Measurements from ENCODE around the gene ASIC4. TPM values are rescaled to one million over a fixed set of nuclear protein-coding genes. Genes with fewer than 3 reads are reported as not detected.
A peak's percentile ranks its signal among the peaks of the same experiment; 100 is the strongest.

Gene ASIC4
- total RNA-seq, 4 donors from 2014 or later: not detected

DNA sequence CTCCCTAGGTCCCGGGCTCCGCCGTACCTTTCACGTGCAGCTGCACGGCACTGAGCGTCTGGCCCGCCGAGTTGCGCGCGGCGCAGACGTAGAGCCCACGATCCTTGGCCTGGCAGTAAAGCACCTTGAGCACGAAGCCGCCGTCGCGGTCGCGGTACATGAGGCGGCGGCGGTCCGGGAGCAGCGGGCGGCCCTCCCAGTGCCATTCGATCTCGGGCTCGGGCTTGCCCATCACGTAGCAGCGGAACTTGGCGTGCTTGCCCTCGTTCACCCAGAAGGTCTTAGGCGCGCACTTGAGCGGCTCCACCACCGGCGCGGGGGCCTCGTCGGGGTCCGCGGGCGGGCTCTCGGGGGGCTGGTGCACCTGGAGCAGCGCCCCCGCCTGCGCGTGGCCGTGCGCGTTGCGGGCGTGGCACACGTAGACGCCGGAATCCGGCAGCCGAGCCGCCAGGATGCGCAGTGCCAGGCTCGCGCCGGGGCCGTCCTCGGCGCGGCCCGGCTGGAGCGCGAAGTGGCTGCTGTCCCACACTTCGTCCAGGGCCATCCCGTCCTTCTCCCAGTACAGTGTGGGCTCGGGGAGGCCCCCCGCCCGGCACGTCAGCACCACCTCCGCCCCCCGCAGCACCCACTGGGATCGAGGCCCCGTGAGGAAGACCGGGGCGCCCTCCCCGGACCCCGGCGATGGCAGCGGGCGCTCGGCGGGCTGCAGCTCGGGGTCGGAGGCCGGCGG is 56.1 kb downstream of the ASIC4 start:
- H3K36me3 ChIP-seq: peaks cover 0 to 27% (median 10%) of the 10 kb centered on the region in 4 donors
- DNase-seq (ENCODE audit: extremely low spot score): no peak
- WGBS: no CpG with 5 or more reads among the region's 95 CpGs
- H3K27ac ChIP-seq (replicated peaks in 1 of 4): peak overlapping the region; percentile 86 to 91 (median 90)
- H3K4me1 ChIP-seq: peaks cover 15 to 20% (median 16%) of the 10 kb centered on the region in 4 donors
- intact Hi-C loops (cut with DNase I): loop anchor here (2.0 kb wide), 1 partner anchor 26 kb away; the partner anchor contains the start of gene STK11IP
- H3K4me3 ChIP-seq: peak overlapping the region; percentile 73 to 87 (median 82)
- peaks cover 0 to 9% (median 0%) of the 10 kb centered on the region in 4 donors for H3K27me3 ChIP-seq
- TF ChIP-seq, protein P1, sequence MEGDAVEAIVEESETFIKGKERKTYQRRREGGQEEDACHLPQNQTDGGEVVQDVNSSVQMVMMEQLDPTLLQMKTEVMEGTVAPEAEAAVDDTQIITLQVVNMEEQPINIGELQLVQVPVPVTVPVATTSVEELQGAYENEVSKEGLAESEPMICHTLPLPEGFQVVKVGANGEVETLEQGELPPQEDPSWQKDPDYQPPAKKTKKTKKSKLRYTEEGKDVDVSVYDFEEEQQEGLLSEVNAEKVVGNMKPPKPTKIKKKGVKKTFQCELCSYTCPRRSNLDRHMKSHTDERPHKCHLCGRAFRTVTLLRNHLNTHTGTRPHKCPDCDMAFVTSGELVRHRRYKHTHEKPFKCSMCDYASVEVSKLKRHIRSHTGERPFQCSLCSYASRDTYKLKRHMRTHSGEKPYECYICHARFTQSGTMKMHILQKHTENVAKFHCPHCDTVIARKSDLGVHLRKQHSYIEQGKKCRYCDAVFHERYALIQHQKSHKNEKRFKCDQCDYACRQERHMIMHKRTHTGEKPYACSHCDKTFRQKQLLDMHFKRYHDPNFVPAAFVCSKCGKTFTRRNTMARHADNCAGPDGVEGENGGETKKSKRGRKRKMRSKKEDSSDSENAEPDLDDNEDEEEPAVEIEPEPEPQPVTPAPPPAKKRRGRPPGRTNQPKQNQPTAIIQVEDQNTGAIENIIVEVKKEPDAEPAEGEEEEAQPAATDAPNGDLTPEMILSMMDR (IDR thresholded peaks at IDR 0.05): peak in 1 of 3 experiments; percentile 10
- TF ChIP-seq EP300 (IDR thresholded peaks at IDR 0.05) (no peak), POLR2A (IDR thresholded peaks at IDR 0.05; ENCODE audit: low read depth) (no peak), POLR2AphosphoS5 (IDR thresholded peaks at IDR 0.05) (peak; percentile 38 to 66)
- no peaks in the 10 kb centered on the region for H3K9me3 ChIP-seq

DNA sequence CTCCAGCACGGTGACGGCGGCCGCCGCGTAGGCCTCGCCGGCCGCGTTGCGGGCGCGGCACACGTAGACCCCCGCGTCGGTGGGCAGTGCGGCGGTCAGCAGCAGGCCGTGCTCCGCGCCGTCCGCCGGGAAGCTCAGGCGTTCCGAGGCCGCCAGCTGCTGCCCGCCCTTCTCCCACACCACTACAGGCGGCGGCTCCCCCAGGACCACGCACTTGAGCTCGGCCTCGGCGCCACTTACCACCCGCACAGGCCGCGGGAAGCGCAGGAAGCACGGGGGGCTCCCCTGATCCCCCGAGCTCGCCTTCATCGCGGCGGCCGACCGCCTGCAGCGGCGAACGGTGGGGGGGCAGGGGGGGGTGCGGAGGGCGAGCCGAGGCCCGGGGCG is 56.6 kb downstream of the ASIC4 start:
- intact Hi-C loops (cut with DNase I): loop anchor here (2.0 kb wide), 1 partner anchor 26 kb away; the partner anchor contains the start of gene STK11IP
- peaks cover 15 to 20% (median 16%) of the 10 kb centered on the region in 4 donors for H3K4me1 ChIP-seq
- peak overlapping the region; percentile 86 to 91 (median 90) for H3K27ac ChIP-seq (replicated peaks in 1 of 4)
- H3K27me3 ChIP-seq: peaks cover 0 to 13% (median 0%) of the 10 kb centered on the region in 4 donors
- peak overlapping the region; percentile 73 to 87 (median 82) for H3K4me3 ChIP-seq
- no peaks in the 10 kb centered on the region for H3K9me3 ChIP-seq
- WGBS: no CpG with 5 or more reads among the region's 55 CpGs
- TF ChIP-seq EP300 (IDR thresholded peaks at IDR 0.05): no peak
- no peak for TF ChIP-seq POLR2AphosphoS5 (IDR thresholded peaks at IDR 0.05)
- no peak for TF ChIP-seq POLR2A (IDR thresholded peaks at IDR 0.05; ENCODE audit: low read depth)
- peaks cover 0 to 22% (median 10%) of the 10 kb centered on the region in 4 donors for H3K36me3 ChIP-seq
- no peak for DNase-seq (ENCODE audit: extremely low spot score)

DNA sequence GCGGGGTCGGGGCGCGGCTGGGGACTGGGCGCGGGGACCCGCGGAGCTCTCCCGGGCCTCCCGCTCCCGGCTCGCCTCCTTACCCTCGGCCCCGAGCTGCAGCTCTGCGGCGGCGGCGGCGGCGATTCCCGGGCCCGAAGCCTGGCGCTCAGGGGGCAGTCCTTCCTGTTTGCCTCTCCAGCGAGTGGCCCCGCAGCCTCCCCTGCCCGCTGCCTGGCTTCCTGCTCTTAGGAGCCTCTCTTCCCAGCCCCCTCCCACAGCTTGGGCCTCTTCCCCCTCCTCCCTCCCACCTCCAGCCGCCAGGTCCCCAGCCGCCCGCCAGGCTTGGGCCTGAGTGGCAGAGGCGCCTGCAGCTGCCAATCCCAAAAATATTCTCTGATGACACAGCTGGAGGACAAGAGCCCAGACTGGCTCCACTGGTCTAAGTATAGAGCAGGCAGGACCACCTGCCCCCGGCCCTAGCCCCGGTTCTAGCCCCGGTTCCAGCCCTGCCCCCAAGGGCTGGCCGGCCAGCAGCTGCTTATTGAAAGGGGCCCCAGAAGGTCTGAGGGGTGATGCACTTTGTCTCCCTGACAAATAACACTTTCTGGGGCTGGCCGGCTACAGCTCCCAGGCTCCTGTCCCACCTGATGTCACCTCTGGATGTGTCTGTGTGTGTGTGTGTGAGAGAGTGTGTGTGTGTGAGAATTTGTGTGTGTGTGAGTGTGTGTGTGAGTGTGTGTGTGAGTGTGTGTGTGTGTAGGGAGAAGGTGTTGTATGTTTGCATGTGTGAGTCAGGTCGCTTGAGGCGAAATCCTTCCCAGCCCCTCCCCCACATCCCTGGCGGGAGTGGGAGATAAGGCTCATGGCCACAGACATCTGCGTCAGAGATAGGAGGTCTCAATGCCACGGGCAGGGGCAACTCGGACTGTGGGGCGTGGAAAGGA is 57.3 kb downstream of the ASIC4 start, which contains the start of gene OBSL1:
TSS of gene OBSL1 (minus strand) at position 229 of the 926 bp plus-strand sequence. CDS start 307 bp downstream, outside the sequence.
- WGBS: 14% methylated on average over 26 of the region's 42 CpGs
- intact Hi-C loops (cut with DNase I): loop anchor here (2.0 kb wide), 1 partner anchor 25 kb away; the partner anchor contains the start of gene STK11IP
- Histone ChIP-seq H3K4me3 (peak within 1 kb of the TSS; percentile 73 to 87 (median 82)), H3K4me1 (peaks cover 15 to 20% (median 16%) of the 10 kb centered on the region in 4 donors), H3K27me3 (peaks cover 0 to 20% (median 0%) of the 10 kb centered on the region in 4 donors), H3K36me3 (peaks cover 0 to 16% (median 10%) of the 10 kb centered on the region in 4 donors), H3K9me3 (no peaks in the 10 kb centered on the region), H3K27ac (replicated peaks in 1 of 4) (peak within 1 kb of the TSS; percentile 86 to 91 (median 90))
- no peak for DNase-seq (ENCODE audit: extremely low spot score)
- TF ChIP-seq, protein P1 (IDR thresholded peaks at IDR 0.05): no peak
- no peak for TF ChIP-seq EP300 (IDR thresholded peaks at IDR 0.05)
- no peak for TF ChIP-seq POLR2A (IDR thresholded peaks at IDR 0.05; ENCODE audit: low read depth)
- no peak for TF ChIP-seq POLR2AphosphoS5 (IDR thresholded peaks at IDR 0.05)

DNA sequence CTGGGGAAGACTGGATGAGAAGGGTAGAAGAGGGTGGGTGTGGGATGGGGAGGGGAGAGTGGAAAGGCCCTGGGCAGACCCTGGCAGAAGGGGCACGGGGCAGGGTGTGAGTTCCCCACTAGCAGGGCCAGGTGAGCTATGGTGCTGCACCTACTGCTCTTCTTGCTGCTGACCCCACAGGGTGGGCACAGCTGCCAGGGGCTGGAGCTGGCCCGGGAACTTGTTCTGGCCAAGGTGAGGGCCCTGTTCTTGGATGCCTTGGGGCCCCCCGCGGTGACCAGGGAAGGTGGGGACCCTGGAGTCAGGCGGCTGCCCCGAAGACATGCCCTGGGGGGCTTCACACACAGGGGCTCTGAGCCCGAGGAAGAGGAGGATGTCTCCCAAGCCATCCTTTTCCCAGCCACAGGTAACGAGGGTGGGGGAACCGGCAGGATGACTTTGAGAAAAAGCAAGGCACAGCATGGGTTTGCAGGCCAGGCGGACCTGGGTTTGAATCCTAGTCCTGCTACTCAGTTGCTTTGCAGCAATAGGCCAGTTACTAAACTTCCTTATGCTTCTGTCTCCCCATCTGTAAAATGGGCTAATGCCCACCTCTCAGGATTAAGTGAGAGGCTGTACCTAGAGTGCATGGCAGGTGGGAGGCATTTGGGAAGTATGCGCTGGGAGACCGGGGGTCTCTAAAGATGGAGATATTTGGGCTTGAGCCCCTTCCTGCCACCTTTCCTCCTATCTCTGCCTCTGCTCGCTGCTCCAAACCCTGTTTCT is 58.1 kb downstream of the ASIC4 start, which contains the start of gene INHA:
TSS of gene INHA (plus strand) at position 74 of the 765 bp plus-strand sequence. CDS start at position 139, 65 bp downstream.
- peak within 1 kb of the TSS; percentile 86 to 91 (median 90) for H3K27ac ChIP-seq (replicated peaks in 1 of 4)
- WGBS: 86% methylated on average over 13 of the region's 13 CpGs
- H3K4me3 ChIP-seq: peak within 1 kb of the TSS; percentile 73 to 87 (median 82)
- H3K9me3 ChIP-seq: no peaks in the 10 kb centered on the region
- peaks cover 0 to 28% (median 0%) of the 10 kb centered on the region in 4 donors for H3K27me3 ChIP-seq
- H3K4me1 ChIP-seq: peaks cover 15 to 20% (median 16%) of the 10 kb centered on the region in 4 donors
- no peak for DNase-seq (ENCODE audit: extremely low spot score)
- peaks cover 0 to 7% (median 3%) of the 10 kb centered on the region in 4 donors for H3K36me3 ChIP-seq
- intact Hi-C loops (cut with DNase I): no loop called here
- no peak for TF ChIP-seq POLR2AphosphoS5 (IDR thresholded peaks at IDR 0.05)
- TF ChIP-seq POLR2A (IDR thresholded peaks at IDR 0.05; ENCODE audit: low read depth): no peak
- no peak for TF ChIP-seq EP300 (IDR thresholded peaks at IDR 0.05)
- TF ChIP-seq, protein P1 (IDR thresholded peaks at IDR 0.05): no peak

Data from esophagus muscularis mucosa (tissue), 4 donors.